HG03342 (cell line): ENCODE data around the gene SC5D.

Experiments used
- ATAC-seq: cut with Tn5 transposase; IDR thresholded peaks from one replicate; pipeline ENCODE4 v1.9.1; 2021; ENCODE audit warnings: mild to moderate bottlenecking, moderate library complexity; ENCODE audit not compliant: unreplicated experiment

The SC5D gene

GRCh38 chr11:121352251-121352891, 59.8 kb downstream of the SC5D start:
- ATAC-seq: no peak

- no peak for ATAC-seq
These were observed 61.6 kb downstream of the SC5D start for GRCh38 chr11:121354192-121354591.

- no peak for ATAC-seq
These were observed 63.8 kb downstream of the SC5D start for GRCh38 chr11:121356357-121356756.
